Skeletal muscle cell (primary cell): Measurements from ENCODE around the gene PCSK9.
"Not testable (repeated sequence)": the region's sequence is repeated elsewhere in the genome, so short reads cannot be mapped to it uniquely, and the experiment has no call there.

Experiments
- DNase-seq: peaks from one replicate; pipeline ENCODE4 v3.0.0-alpha.2; 2010; ENCODE audit warnings: low read depth
- H3K4me3 ChIP-seq: 2 replicates; pipeline ENCODE4 v1.5.1; 2011; ENCODE audit warnings: low read depth, mild to moderate bottlenecking, control low read depth, low read length, moderate library complexity

PCSK9 gene

DNA sequence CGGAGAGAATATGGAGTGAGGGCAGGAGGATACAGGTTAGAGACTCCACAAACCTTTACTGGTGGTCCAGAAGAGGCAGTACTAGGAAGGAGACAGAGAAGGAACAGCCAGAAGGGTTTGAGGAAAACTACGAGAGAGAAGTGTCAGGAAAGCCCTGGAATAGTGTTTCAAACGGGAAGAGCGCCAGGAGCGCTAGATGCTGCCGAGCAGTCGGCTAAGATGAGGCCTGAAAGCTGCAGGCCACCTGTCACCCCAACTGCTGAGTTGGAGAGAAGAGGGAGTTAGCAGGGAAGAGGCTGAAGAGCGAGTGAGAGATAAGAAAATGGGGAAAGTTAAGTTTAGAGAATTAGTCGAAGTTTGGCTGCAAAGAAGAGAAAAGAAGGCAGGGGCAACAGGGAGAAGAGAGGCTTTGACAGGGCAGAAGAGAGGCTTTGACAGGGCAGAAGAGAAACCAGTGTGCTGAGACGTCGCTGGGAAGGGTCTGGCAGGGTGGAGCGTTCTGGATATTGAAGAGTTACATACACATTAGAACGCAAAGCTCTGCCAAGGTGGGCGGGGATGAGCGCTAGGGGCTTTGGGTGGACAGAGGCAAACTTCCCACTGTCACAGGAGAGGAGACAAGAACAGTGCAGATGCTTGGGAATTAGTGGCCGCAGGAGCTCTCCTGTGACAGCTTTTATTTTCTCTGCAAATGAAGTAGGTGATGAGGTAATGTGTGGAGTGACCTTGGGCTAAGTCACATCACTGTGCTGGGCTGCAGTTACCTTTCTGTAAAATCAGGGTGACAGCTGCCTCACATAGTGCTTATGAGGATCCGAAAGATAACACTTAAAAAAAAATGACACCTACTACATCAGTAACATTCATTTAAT, 31.2 kb downstream of the PCSK9 start:
- DNase-seq = no peak

DNA sequence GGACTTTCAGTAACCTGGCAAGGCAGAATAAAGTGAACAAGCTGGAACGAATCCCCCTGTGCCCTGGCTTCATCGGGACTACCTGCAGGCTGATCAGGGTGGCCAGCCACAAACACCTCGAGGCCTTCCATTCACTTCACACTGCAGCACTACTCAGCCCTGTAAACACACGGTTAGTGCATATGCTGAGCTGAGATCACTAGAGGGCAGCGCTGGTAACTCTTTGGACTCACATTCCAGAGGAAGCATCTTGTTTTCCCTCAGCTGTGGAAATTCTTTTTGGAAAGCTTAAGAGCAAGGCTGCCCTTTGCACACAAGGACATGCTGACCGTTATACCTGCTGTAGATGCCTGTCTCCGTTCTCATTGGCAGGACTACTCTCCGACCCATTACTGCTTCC, 32.1 kb downstream of the PCSK9 start:
- no peak for DNase-seq
- H3K4me3 ChIP-seq = no peak overlapping the region

More for the DNA sequence above, 31.2 kb downstream of the PCSK9 start:
- H3K4me3 ChIP-seq = no peak overlapping the region

DNA sequence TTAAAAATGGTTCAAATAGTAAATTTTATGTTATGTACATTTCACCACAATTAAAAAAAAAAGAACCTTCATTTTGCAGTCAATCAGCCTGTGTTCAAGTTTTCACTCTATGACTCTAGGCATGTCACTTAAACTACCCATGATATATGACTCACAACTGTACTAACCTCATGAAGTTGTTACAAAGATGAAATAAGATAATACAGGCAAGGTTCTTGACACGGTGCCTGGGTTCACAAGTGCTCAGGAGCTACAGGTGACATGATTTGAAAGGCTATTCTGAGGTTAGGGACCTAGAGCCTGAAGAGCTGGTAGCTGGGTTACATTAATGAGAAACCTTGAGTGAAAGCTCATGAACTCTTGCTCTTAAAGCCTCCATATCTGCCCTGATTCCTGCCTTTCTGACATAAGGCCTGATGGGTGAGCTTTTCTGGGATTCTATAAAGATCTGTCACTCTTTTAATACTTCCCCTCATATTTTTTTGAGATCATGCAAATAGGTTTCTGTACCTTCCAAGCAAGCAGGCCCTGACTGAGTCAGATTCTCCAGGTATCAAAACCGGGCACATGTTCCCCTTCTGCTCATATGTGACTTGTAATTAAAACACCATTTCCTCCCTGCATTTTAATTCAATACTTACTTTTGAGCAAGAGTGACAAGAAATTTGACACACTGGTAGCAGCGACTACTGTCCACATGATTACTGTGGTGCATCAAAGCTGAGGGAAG, 34.0 kb downstream of the PCSK9 start:
- no peak overlapping the region for H3K4me3 ChIP-seq
- no peak for DNase-seq

DNA sequence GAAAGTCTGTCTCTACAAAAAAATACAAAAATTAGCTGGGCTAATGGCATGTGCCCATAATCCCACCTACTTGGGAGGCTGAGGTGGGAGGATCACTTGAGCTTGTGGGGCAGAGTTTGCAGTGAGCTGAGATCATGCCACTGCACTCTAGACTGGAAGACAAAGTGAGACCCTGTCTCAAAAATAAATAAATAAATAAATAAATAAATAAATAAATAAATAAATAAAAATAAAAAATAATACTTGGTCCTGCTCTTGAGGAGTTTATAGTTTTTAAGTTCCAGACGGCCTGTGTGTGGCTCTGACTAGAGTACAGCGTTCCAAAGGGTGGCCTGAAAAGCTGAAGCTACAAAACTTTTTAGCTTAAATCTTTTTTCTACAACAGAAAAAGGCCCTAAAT, 35.1 kb downstream of the PCSK9 start:
- DNase-seq = no peak
- H3K4me3 ChIP-seq = no peak overlapping the region

DNA sequence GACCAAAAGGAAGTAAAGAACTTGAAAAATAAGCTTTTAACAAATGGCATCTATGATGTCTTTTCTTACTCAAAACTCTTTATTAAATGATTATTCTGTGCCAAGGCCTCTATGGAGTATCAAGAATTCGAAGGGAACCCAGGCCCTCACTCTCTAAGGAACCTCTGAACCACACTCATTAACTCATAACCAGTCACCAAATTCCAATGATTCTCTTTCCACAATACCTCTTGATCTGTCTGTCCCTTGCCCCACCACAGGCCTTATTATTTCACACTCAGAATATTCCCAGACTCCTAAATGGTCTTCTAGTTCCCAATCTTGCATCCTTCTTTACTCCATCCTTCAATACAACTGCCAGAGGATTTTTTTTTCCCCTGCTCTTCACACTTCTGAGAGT, 37.0 kb downstream of the PCSK9 start:
- no peak overlapping the region for H3K4me3 ChIP-seq
- no peak for DNase-seq

DNA sequence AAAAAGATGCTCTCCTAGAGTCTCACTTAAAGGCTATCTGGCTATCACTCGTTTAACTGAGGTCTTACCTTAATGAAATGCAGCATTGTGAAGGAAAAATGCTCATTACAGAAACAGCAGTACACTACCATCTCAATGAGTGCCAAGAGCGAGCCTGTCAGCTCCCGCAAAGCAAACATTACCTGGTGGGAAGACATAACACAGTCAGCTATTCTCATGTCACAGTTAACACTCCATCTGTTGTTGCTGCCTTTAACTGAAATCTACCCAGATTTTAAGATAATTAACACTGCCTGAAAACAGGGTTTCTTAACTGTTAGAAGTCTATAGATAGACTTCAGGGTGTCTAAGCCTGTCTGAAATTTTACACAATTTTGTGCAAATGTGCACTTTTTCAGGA, 39.1 kb downstream of the PCSK9 start:
- no peak overlapping the region for H3K4me3 ChIP-seq
- DNase-seq = no peak

DNA sequence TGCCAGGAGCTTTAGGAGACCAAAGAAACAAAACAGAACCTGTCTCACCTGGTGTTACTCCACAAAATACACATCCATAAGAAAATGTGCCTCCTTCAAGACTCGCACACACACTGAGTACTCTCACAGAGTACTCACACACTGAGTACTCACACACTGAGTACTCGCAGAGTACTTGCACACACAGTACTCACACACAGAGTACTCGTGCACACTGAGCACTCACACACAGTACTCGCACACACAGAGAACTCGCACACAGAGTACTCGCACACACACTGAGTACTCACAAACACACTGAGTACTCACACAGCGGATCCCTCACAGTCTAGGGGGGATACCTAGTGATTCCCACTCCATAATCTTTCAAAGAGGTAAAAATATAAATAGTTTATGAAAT, 40.3 kb downstream of the PCSK9 start:
- no peak for DNase-seq

DNA sequence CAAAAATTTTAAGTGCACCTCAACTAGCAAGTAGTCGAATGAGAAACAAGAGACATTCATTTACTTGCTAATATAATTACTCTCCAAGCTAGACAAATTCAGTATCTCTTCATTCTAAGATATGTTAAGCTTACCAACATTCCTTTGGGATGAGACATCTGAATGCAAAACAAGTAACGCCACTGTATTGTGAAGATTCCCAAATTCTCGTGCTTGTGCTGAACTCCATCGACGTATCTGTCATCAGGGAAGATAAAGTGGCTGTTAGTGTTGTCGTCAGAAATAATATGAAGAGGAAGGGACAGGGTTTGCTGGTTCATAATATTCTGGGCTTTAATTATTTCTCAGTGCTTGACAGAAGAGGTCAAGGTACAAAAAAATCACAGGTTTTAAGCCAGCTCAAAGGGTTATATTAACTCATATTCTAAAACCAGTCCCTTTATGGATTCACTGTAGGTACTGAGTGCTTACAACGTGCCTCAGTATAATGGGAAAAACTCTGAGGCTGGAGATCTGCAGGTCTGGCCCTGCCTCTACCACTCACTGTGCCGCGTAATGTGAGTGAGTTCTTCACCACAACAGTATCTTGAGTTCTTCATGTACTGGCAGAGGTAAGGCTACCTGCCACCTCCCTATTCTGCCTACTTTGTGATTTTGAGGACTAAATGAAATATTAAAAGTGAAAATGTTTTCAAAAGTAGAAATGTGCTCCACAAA, 42.0 kb downstream of the PCSK9 start:
- DNase-seq = no peak
- H3K4me3 ChIP-seq = no peak overlapping the region

More for the DNA sequence above, 40.3 kb downstream of the PCSK9 start:
- H3K4me3 ChIP-seq = no peak overlapping the region

DNA sequence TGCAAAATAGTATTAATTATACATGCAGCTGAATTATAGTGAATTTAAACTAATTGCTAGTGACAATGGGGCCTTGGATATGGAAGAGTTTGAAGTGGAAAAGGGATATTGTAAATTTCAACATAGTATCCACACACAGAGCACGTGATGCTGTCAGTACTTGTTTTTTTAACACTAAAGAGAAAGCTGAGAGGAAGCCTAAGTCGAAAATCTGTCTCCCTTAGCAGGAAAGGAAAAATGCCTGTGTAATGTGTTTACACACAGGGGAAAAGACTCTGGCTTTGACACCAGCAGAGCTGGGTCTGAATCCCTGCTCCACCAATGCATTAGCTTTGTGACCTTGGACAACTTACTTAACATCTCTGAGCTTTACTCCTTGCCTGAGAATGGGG, 42.6 kb downstream of the PCSK9 start:
- H3K4me3 ChIP-seq = no peak overlapping the region
- DNase-seq = no peak

DNA sequence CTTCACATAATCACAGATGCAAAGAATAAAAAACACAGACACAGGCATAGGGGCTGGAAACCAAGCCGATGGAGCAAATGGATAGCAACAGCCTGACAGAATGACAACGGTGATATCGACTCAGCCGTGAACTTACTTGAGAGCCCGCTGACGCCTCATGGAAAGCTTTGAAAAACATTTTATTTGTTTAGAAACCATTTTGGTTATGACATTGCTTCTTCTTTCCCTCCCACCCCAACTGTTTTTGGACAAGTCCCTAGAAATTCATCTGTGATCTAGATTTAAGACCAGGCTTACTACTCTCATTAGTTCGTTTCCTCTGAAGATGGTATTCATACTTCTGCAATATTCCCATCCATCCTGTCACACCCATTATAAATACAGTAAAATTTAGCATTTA, 44.9 kb downstream of the PCSK9 start:
- no peak for DNase-seq
- H3K4me3 ChIP-seq = no peak overlapping the region

DNA sequence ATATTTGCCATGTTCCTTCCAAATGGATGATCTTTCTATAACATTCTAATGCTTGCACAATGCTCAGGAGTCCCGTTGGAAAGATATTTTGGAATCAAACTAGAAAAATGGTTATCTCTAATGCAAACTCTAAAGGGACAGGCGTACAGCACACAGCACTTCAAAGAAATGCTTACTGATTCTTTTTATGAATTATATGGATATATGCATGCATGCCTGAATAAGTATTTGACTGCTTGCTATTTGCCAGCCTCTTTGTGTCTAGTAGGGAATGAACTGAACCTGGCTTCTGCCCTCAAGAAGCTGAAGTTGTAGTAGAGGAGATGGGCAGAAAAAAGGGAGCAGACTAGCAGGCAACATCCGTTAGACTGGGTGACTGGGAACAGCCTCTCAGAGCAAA, 48.1 kb downstream of the PCSK9 start:
- no peak for DNase-seq
- H3K4me3 ChIP-seq = no peak overlapping the region

DNA sequence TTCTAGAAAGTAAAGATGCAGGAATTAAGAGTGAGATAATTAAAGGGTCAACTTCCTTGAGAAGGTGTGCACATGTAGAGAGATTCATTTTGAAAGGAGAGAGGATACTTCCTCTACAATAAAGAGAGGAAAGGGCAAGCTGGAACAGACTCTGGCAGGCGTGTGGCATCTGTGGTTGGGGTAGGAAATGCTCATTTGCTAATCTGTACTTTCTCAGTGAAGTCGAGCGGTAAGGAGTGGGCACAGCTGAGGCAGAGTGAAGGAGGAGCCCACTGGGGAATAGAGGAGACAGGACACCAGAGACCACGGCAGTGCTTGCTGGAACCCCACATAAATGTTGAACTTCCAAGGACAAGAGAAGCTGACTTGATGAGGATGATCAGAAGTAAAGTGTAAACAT, 49.1 kb downstream of the PCSK9 start:
- no peak for DNase-seq
- H3K4me3 ChIP-seq = no peak overlapping the region

DNA sequence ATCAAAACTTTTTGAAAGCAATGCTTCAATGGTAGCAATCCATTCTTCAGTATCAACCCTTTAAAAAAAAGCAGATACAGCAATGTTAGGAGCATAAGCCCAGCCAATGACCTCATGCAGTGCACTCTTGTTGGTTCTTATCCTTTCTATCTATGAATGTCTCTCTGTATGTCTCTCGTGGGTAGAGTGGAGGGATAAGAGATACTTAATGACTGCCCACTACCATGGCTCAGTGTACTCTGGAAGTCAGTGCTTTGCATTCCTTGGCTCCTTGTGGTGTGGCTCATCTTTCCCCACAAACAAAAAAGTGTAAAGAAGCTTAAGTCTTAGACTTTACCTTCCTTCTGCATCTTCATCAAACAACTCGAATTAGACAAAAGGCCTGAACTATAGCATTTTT, 50.3 kb downstream of the PCSK9 start:
- DNase-seq = no peak

DNA sequence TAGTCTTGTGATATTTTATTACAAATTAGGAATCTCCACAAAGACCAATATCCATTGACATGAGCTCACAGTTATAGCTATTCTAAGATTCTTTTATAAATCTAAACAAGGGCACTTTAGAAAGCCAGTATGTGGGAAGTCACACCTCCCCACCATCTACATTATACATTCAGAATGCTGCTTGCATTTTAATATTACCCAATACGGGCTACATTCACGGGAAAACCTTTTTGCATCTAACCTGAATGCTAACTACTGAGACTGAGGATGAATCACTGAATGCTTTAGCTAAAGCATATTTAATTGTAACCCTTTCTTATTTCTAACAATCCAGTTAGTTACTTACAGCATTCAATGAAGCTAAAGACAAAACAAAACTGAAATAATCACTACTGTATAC, 53.1 kb downstream of the PCSK9 start:
- DNase-seq = no peak
- H3K4me3 ChIP-seq = no peak overlapping the region

More for the DNA sequence above, 50.3 kb downstream of the PCSK9 start:
- no peak overlapping the region for H3K4me3 ChIP-seq

DNA sequence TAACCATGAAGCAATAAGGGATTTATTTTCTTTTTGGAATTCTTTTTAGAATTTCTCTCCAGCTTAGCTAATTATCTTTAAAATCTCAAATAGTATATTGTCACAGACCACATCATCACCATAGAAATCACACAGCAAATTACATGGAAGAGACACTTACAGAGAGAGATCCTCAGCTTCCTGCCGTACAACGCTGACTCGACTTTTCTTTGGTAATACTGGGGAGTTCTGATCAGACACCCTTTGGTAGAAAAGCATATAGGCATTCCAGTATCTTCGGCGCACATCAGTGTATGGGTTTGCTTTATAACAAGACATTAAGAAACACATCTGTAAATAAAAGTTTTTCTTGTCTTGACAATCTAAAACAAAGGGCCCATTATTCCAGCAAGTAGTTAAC, 55.7 kb downstream of the PCSK9 start:
- DNase-seq = no peak
- H3K4me3 ChIP-seq = no peak overlapping the region

DNA sequence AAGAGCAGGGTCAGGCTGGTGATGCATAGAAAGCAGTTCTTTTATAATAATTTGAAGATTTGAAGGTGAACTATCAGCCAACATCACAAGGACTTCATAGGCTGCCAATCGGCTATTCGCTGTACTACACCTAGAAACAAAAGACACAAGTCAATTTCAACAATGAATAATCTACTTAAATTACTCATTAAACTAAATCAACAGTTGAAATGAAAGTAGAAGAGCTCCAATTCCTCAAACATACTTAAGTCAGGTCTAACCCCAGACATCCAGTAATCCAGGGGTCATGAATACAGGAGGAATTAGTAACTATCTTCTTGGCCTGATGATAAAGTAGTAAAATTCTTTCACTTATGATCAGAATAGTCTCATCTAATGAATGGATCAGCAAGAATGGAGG, 64.5 kb downstream of the PCSK9 start:
- no peak overlapping the region for H3K4me3 ChIP-seq
- no peak for DNase-seq

DNA sequence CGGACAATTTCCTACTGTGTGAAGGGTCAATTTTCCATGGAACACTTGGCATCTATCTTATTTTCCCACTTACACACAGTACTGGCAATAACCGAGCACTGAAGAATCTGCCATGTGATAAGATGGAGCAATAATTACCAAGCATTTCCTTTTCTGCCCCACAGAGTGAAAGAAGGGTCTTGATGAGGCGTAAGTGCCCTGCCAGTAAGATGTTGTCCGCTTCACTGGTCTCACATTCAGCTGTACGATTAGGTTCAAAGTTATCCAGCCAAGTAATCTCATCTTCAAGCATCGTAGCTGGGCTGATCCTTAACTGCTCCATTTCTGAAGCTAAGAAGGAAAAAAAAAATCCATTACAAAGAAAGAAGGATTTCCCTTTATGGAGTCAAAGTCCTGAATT, 67.8 kb downstream of the PCSK9 start:
- no peak for DNase-seq
- H3K4me3 ChIP-seq = no peak overlapping the region

DNA sequence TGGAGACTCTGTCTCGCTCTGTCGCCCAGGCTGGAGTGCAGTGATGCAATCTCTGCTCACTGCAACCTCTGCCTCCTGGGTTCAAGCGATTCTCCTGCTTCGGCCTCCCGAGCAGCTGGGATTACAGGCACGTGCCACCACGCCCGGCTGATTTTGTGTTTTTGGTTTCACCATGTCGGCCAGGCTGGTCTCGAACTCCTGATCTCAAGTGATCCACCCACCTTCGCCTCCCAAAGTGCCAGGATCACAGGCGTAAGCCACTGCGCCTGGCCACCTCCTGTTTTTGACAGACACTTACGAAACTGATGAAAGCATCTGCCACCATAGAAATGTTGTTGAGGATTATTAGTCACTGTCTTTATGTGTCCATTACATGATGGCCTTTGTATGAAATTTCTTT, 69.7 kb downstream of the PCSK9 start:
- DNase-seq, H3K4me3 ChIP-seq: not testable (repeated sequence)
